K562 (cell line): Measurements from ENCODE around the gene LACTB. TPM values are rescaled to one million over a fixed set of nuclear protein-coding genes. Genes with fewer than 3 reads are reported as not detected.

ENCODE experiments used
- BCL6 ChIP-seq: fragments of 250-450 bp; sonication (Bioruptor Pico); IDR thresholded peaks from 2 replicates; pipeline ENCODE4 v1.4.0; 2020
- E2F5 ChIP-seq: sonication (generic); formaldehyde crosslinking; IDR thresholded peaks from 2 replicates; pipeline ENCODE4 v1.8.0; 2022; ENCODE audit warnings: mild to moderate bottlenecking, missing genetic modification reagents
- HDAC6 ChIP-seq: IDR thresholded peaks from 2 replicates; pipeline ENCODE4 v1.6.1; 2012; ENCODE audit warnings: low read depth, mild to moderate bottlenecking, control low read depth, inconsistent platforms, low read length, moderate library complexity
- HMG20A ChIP-seq: fragments of 450-650 bp; formaldehyde crosslinking; conservative IDR thresholded peaks from 2 replicates; pipeline ENCODE4 v1.4.0; 2020; ENCODE audit warnings: mild to moderate bottlenecking, mixed read lengths
- IRF2 ChIP-seq: sonication (generic); formaldehyde crosslinking; IDR thresholded peaks from 2 replicates; pipeline ENCODE4 v1.8.1; 2022; ENCODE audit warnings: mild to moderate bottlenecking, missing genetic modification reagents
- LEF1 ChIP-seq: fragments of 450-650 bp; IDR thresholded peaks from 2 replicates; pipeline ENCODE4 v1.6.1; 2016; ENCODE audit warnings: mild to moderate bottlenecking
- MYBL2 ChIP-seq, 2 experiments: fragments of 450-650 bp in 1 of 2; sonication (generic) in 1 of 2; formaldehyde crosslinking in 1 of 2; IDR thresholded peaks; 2 replicates each; pipeline versions ENCODE4 v1.6.1 to v1.8.1; 2017 to 2022; ENCODE audit warnings: borderline replicate concordance in 1 of 2, inconsistent platforms in 1 of 2, low read depth in 1 of 2, mild to moderate bottlenecking in 1 of 2, missing genetic modification reagents in 1 of 2, moderate library complexity in 1 of 2
- NFATC3 ChIP-seq: fragments of 450-650 bp; IDR thresholded peaks from 2 replicates; pipeline ENCODE4 v1.6.1; 2017; ENCODE audit warnings: mild to moderate bottlenecking
- PRDM10 ChIP-seq: fragments of 450-650 bp; IDR thresholded peaks from 2 replicates; pipeline ENCODE4 v1.6.1; 2018; ENCODE audit not compliant: partially characterized antibody
- RBM34 ChIP-seq: fragments of 200-400 bp; formaldehyde crosslinking; IDR thresholded peaks from 2 replicates; pipeline ENCODE4 v1.6.1; 2018; ENCODE audit warnings: low read length, borderline replicate concordance; ENCODE audit not compliant: insufficient read depth
- SRSF7 ChIP-seq: fragments of 200-400 bp; formaldehyde crosslinking; optimal IDR thresholded peaks from 2 replicates; pipeline ENCODE3; 2017; ENCODE audit warnings: mild to moderate bottlenecking, low read depth, low read length
- STAG1 ChIP-seq: sonication (generic); formaldehyde crosslinking; IDR thresholded peaks from 2 replicates; pipeline ENCODE4 v1.5.0; 2020; ENCODE audit warnings: missing genetic modification reagents, borderline replicate concordance
- ZNF133 ChIP-seq: fragments of 250-450 bp; sonication (Bioruptor Pico); IDR thresholded peaks from 2 replicates; pipeline ENCODE4 v1.4.0; 2020; ENCODE audit warnings: mild to moderate bottlenecking
- ZNF143 ChIP-seq: sonication (generic); formaldehyde crosslinking; IDR thresholded peaks from 2 replicates; pipeline ENCODE4 v1.9.0; 2022; ENCODE audit warnings: mild to moderate bottlenecking, missing genetic modification reagents
- ZNF431 ChIP-seq: sonication (generic); formaldehyde crosslinking; IDR thresholded peaks from 2 replicates; pipeline ENCODE4 v1.8.0; 2022; ENCODE audit warnings: mild to moderate bottlenecking, missing genetic modification reagents
- ZNF584 ChIP-seq: fragments of 200-800 bp; sonication (Bioruptor generic); IDR thresholded peaks from 2 replicates; pipeline ENCODE4 v1.6.1; 2016; ENCODE audit warnings: low read depth, mild to moderate bottlenecking, missing genetic modification characterization, missing compliant biosample characterization
- ZNF75A ChIP-seq: fragments of 450-650 bp; formaldehyde crosslinking; IDR thresholded peaks from 2 replicates; pipeline ENCODE4 v1.4.0; 2020; ENCODE audit warnings: mild to moderate bottlenecking
- ZNF778 ChIP-seq: fragments of 450-650 bp; formaldehyde crosslinking; IDR thresholded peaks from 2 replicates; pipeline ENCODE4 v1.4.0; 2020; ENCODE audit warnings: mild to moderate bottlenecking, moderate library complexity
- polyA plus RNA-seq, 8 experiments: library from polyadenylated mRNA; depleted of rRNA in 4 of 8; stranded (reverse) in 5 of 8; unstranded in 3 of 8; fragments of >200 nt; fragmentation: Nextera tagmentation in 2 of 8; fragmentation: Illumina TruSeq in 1 of 8; extraction: Ambion mirVana in 2 of 8; extraction: Trizol in 1 of 8; gene quantifications; 2 replicates each; pipeline versions ENCODE4 v1.2.1 to v1.2.3, GENCODE V29; 2011 to 2014; ENCODE audit warnings: inconsistent platforms in 1 of 8, missing spikeins in 1 of 8
- total RNA-seq, 7 experiments: library from RNA; depleted of rRNA in 6 of 7; stranded (reverse); fragments of >200 nt in 6 of 7; fragmentation: Illumina TruSeq in 2 of 7; extraction: Trizol in 2 of 7; gene quantifications; 2 replicates each; pipeline versions ENCODE4 v1.2.1 to v1.2.3, GENCODE V29; 2011 to 2021; ENCODE audit warnings: low replicate concordance in 1 of 7
- TF ChIP-seq, protein P1 (sequence below): sonication (generic); formaldehyde crosslinking; IDR thresholded peaks from 2 replicates; pipeline ENCODE4 v1.8.1; 2023; ENCODE audit warnings: mild to moderate bottlenecking, missing genetic modification reagents
- TF ChIP-seq, protein P2 (sequence below): fragments of 250-450 bp; sonication (Bioruptor Pico); IDR thresholded peaks from 2 replicates; pipeline ENCODE4 v1.4.0; 2020; ENCODE audit warnings: mild to moderate bottlenecking

LACTB gene
- total and polyA plus RNA-seq, 9 of the 15 experiments (the other 6 are each of a cell fraction or from before 2014, with no cell fraction given) = 3.1 to 15.5 (median 9.8) TPM

DNA sequence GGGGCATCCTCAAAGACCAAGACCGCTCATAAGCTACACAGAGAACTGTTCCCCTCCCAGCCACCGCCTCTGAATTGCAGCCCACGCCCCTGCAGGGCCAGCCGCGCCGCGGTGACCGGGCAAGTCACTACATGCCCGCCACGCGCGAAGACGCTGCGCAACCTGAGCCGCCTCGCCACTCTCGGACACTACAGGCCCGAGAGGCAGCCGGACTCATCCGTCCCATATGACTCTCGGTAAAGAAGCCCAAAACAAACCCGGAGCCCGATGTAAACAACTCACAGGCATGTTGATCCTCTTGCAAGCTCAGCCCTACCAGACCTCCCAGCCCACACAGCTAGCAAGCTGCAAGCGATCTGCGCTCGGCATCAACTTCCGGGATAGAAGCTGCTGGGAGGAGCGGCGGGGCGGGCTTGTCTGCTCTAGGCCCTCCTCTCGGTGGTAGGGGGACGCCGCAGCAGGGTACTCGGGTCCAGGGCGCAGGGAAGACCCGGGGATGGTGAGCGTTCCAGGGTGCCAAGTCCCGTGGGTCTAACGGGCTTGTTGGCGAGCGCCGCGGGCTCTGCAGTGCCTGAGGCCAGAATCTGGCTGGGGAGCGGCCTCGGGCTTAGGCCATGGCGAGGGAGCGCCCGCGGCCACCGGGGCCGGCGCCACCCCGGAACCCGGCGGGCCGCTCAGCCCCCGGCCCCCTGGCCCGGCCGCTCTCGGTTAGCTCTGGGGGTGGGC is 35.6 kb downstream of the LACTB start, which contains the start of gene RPS27L (continued):
- TF ChIP-seq MYBL2 (IDR thresholded peaks at IDR 0.05; ENCODE audit: low read depth) = no peak
- no peak for TF ChIP-seq MYBL2 (CRISPR knock-in tag; IDR thresholded peaks at IDR 0.05; ENCODE audit: borderline replicate concordance)
- no peak for TF ChIP-seq ZNF143 (CRISPR knock-in tag)
- no peak for TF ChIP-seq SRSF7
- no peak for TF ChIP-seq HMG20A (CRISPR knock-in tag)
- no peak for TF ChIP-seq ZNF133 (CRISPR knock-in tag)
- TF ChIP-seq ZNF778 = no peak
- TF ChIP-seq E2F5 (CRISPR knock-in tag) = peak; percentile 64
- peak; percentile 43; the same call in 1 of the 2 replicates for TF ChIP-seq ZNF431 (CRISPR knock-in tag)
- no peak for TF ChIP-seq HDAC6
- no peak for TF ChIP-seq NFATC3
- no peak for TF ChIP-seq IRF2 (CRISPR knock-in tag)
- TF ChIP-seq, protein P1, sequence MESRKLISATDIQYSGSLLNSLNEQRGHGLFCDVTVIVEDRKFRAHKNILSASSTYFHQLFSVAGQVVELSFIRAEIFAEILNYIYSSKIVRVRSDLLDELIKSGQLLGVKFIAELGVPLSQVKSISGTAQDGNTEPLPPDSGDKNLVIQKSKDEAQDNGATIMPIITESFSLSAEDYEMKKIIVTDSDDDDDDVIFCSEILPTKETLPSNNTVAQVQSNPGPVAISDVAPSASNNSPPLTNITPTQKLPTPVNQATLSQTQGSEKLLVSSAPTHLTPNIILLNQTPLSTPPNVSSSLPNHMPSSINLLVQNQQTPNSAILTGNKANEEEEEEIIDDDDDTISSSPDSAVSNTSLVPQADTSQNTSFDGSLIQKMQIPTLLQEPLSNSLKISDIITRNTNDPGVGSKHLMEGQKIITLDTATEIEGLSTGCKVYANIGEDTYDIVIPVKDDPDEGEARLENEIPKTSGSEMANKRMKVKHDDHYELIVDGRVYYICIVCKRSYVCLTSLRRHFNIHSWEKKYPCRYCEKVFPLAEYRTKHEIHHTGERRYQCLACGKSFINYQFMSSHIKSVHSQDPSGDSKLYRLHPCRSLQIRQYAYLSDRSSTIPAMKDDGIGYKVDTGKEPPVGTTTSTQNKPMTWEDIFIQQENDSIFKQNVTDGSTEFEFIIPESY (CRISPR knock-in tag) = 0 out of 2 replicates have a peak, but pooled peaks have one; percentile 12
- TF ChIP-seq PRDM10 = no peak
- TF ChIP-seq ZNF75A = no peak
- TF ChIP-seq RBM34 = no peak
- TF ChIP-seq, protein P2, sequence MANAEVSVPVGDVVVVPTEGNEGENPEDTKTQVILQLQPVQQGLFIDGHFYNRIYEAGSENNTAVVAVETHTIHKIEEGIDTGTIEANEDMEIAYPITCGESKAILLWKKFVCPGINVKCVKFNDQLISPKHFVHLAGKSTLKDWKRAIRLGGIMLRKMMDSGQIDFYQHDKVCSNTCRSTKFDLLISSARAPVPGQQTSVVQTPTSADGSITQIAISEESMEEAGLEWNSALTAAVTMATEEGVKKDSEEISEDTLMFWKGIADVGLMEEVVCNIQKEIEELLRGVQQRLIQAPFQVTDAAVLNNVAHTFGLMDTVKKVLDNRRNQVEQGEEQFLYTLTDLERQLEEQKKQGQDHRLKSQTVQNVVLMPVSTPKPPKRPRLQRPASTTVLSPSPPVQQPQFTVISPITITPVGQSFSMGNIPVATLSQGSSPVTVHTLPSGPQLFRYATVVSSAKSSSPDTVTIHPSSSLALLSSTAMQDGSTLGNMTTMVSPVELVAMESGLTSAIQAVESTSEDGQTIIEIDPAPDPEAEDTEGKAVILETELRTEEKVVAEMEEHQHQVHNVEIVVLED = no peak
- no peak; the same call in 1 of the 2 replicates for TF ChIP-seq LEF1
- no peak for TF ChIP-seq ZNF584 (CRISPR knock-in tag)
- no peak for TF ChIP-seq BCL6
- 0 out of 2 replicates have a peak, but pooled peaks have one; percentile 16 for TF ChIP-seq STAG1 (CRISPR knock-in tag)
